Erythroblast (primary cell): ENCODE results near the gene DAB2IP.

Experiments
- DNase-seq, 2 experiments: peaks; one replicate each; lab custom pipeline; 2025; lab: John Stamatoyannopoulos, UW
- GATA1 ChIP-seq: IDR thresholded peaks from 2 replicates; pipeline ENCODE4 v1.6.1; 2011; ENCODE audit warnings: low read depth, mild to moderate bottlenecking, control low read depth, low read length, moderate library complexity
- POLR2A ChIP-seq: IDR thresholded peaks from 2 replicates; pipeline ENCODE4 v1.6.1; 2011; ENCODE audit warnings: mild to moderate bottlenecking, low read length

DAB2IP gene

DNA sequence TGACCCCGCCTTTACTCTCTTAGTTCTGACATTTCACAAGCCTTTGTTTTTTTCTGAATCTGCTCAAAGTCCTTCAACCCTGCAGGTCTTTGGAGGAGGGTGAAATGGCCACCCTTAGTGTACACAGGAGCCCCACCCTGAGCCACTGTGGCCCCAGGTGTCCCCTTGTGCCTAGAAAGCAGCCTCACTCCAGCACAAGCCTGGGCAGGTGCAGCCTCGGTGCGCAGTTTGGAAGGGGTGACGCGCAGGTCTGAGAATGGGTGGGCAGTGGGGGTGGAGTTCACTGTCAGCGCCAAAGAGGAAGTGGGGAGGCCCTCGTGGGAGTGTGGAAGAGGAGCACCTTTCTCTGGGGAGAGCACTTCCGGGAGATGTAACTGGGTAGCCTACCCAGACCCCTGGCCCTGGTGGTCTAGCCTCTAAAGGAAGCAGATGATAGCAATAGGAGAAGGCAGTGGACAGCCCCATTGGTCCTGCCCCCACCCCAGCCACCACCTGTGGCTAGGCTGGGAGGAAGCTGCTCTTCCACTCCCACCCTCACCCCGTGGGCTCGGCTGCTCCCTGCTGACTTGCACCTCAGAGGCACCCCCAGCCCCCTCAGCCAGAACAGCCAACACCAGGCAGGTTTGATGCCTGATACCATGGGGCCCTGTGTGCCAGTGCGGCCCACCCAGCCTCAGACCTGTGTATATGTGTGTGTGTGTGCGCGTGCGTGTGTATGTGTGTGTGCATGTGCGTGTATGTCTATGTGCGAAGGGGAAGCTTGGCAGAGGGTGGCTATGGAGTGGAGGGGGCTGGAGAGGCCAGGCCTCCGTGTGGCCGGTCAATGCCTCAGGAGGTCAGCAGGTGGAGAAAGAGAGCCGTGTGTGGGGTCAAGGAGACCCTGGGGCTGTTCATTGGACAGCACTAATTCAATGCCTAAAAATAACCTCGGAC, 16.8 kb upstream of the DAB2IP start:
- DNase-seq, result peak in 1 of 2 experiments; percentile 18
- TF ChIP-seq GATA1 (no peak), POLR2A (no peak)

GRCh38 chr9:121635300-121635876, 16.0 kb upstream of the DAB2IP start:
- DNase-seq, result no peak
- TF ChIP-seq POLR2A (no peak), GATA1 (no peak)

DNA sequence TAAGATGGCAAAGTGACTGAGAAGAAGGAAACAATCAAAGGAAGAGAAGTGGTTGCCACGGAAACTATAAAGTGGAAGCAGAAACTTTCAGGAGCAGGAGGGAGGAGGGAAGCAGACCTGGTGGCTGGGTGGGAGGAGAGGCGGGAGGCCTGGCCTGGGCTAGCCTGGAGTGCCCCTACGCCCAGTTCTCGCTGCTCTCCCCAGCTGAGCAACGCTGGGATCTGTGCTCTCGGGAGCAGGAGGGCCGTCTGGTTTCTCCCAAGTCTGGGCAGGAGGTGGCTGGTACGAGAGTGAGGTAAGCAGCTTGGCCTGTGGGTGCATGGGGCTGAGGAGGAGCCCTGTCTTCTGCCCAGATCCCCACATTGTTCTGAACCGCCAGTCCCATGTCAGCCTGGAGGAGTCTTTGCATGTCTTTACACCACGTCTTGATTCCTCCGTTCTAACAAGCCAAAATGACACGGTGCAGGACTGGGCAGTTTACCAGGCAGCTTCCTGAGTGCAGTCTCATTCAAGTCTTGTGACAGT, 15.0 kb upstream of the DAB2IP start:
- DNase-seq, result no peak
- TF ChIP-seq POLR2A (no peak), GATA1 (no peak)

- TF ChIP-seq GATA1 (no peak), POLR2A (no peak)
These were observed 14.3 kb upstream of the DAB2IP start for GRCh38 chr9:121636978-121637712.

GRCh38 chr9:121637713-121638220, 13.7 kb upstream of the DAB2IP start:
- TF ChIP-seq GATA1, result no peak
- no peak for TF ChIP-seq POLR2A
- no peak for DNase-seq

More at GRCh38 chr9:121636978-121637712, 14.3 kb upstream of the DAB2IP start:
- DNase-seq, result no peak

DNA sequence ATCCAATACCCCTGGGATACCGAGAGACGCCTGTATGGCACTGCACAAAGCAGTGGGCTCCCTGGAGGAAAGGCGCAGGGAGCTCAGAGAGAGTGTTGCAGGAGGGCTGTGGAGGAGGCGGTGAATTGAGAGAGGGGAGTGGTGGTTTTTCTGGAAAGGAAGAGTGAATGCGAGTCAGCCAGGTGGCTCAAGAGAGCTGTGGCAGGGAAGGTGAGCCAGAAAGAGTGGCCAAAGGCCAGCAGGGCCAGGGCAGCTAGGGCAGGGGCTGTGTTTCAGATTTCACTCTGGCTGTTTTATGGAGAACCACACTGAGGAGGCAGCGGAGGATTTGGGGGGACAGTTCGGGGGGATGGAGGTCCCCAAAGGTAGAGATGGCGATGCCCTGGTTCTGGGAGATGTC, 13.0 kb upstream of the DAB2IP start:
- DNase-seq, result no peak
- no peak for TF ChIP-seq POLR2A
- no peak for TF ChIP-seq GATA1

DNA sequence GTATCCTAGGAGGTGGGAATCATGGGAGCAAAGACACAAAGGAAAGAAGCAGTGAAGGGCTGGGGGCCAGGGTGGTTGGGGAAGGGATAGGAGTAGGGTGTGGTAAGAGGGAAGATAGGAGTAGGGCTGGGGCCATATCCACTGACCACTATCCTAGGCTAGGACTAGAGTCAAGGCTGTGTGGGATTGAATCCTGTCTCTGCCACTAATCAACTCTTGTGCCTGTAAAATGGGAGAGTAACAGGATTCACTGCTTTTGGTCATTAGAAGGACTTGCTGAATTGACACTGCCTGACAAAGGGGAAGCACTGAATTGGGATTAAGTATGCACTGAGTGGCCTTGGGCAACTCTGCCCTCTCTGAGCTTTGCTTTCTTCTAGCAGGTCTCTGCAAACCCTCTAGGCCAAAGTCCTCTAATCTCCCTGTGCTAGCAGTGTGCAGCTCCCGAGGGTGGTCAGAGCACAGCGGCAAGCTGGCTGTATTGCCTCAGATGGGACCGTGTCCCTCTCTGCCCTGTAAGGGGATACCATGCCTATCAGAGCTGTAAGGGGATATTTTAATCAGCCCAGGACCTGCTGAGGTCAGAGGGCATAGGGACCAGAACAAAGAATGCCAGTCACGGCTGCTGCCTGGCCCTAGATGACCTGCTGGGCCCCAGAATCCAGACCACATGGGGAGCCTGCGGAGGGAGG, 12.4 kb upstream of the DAB2IP start:
- no peak for DNase-seq
- no peak for TF ChIP-seq POLR2A

DNA sequence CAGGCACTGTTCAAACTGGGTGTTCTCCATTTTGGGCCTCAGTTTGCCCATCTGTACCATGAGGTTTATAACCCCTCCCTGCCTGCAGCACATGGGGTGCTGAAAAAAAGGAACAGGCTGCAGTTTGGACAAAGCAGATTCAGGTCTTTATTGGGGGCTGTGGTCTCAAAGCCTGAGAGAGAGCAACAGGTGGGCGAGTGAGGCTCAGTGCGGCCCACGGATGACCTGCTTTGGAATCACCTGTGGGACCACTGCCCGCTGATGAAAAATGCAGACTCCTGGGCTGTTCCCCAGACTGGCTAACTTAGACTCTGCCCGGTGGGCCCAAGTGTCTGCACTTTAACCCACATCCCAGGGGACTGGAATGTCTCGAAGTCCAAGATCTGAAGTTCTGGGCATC, 11.8 kb upstream of the DAB2IP start:
- TF ChIP-seq GATA1 (no peak), POLR2A (no peak)
- DNase-seq, result no peak

GRCh38 chr9:121640076-121640475, 11.4 kb upstream of the DAB2IP start:
- no peak for TF ChIP-seq GATA1
- TF ChIP-seq POLR2A, result no peak
- DNase-seq, result peak; percentile 41 to 63

GRCh38 chr9:121640491-121641223, 10.8 kb upstream of the DAB2IP start:
- TF ChIP-seq POLR2A, result no peak
- TF ChIP-seq GATA1, result no peak
- DNase-seq, result no peak

DNA sequence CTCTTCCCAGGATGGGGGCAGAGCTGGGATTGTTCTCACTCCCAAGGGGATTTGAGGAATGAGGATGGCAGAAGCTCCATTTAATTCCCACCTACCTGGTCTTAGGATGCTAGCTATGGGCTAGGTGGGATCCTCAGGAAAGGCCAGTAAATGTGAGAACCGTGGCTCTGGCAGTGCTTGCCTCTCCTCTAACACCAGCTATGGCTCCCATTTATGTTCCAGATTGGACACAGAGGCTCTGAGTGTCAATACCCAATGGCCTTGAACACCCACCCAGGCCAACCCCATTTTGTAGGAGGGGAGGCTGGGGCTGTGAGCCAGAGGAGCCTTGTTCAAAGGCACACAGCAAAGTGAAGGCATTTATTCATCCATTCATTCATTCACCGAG, 10.2 kb upstream of the DAB2IP start:
- no peak for DNase-seq
- TF ChIP-seq GATA1 (no peak), POLR2A (no peak)

DNA sequence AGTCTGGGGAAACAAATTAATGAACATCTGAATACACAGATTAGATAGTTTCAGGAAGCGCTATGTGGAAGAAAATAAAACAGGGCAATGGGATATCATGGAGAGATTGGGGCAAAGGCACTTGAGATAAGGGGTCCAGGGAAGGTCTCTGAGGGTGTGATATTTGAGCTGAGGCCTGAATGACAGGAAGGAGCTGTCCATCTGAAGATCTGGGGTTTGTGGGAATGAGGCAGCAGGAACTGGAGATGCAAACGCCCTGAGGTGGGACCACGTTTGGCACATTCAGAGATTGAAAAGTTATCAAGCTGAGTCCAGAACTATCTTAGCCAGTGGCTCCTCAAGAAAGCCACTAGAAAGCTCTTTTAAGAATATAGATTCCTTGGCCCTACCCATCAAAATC, 8.7 kb upstream of the DAB2IP start:
- no peak for DNase-seq
- TF ChIP-seq GATA1 (no peak), POLR2A (no peak)
